GM18508 (cell line): ENCODE measurements around the gene WDR86.

ENCODE experiments used
- ATAC-seq: cut with Tn5 transposase; IDR thresholded peaks from one replicate; pipeline ENCODE4 v1.9.1; 2021; ENCODE audit warnings: moderate number of reproducible peaks; ENCODE audit not compliant: insufficient read depth, unreplicated experiment

The WDR86 gene

DNA sequence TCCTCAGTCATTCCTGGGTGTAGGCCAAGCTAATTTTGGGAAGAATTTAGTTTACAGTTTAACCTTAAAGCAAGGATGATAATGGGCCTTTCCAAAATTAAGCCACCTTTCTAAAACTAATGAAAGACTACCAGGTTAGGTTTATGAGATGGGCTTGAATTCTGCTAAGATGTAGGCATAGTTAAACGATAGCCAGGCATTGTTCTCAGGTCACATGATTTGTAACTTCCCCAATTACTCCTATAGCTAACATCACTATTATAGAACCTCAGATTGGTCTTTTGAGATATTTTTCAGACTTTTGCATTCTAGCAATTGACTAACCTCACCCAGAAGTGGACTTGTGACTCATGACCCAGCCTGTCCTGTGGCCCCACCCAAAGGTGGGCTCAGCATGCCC is 75.2 kb downstream of the WDR86 start:
- no peak for ATAC-seq
